SK-N-SH (cell line): ENCODE measurements around the gene AKR1D1. TPM values are rescaled to one million over a fixed set of nuclear protein-coding genes. Genes with fewer than 3 reads are reported as not detected.
A peak's percentile ranks its signal among the peaks of the same experiment; 100 is the strongest.

Source experiments
- CTCF ChIA-PET: fragments of 300-600, 350-600 bp; formaldehyde crosslinking; extraction: SDS; loops from one replicate; lab custom pipeline; 2021; lab: Yijun Ruan, JAX
- POLR2A ChIA-PET: fragments of 350-600 bp; sonication (Branson Sonifier 250); formaldehyde crosslinking; extraction: SDS; loops from one replicate; lab custom pipeline; 2020; ENCODE audit warnings: antibody characterized with exemption, inconsistent platforms; lab: Yijun Ruan, JAX
- DNase-seq: peaks from one replicate; pipeline ENCODE4 v3.0.0; 2012
- H2AFZ ChIP-seq: fragments of 200-600 bp; sonication (generic); 2 replicates; pipeline ENCODE4 v1.8.1; 2016; ENCODE audit warnings: antibody characterized with exemption, mild to moderate bottlenecking, low read depth
- H3F3A ChIP-seq: fragments of 200-600 bp; sonication (generic); replicated peaks from 2 replicates; pipeline ENCODE3; 2016; ENCODE audit warnings: antibody characterized with exemption, mild to moderate bottlenecking; ENCODE audit not compliant: insufficient read depth
- H3K27ac ChIP-seq, 2 experiments: fragments of 200-500 bp in 1 of 2; fragments of 200-600 bp in 1 of 2; sonication (Bioruptor generic) in 1 of 2; sonication (generic), shearing (Covaris generic) in 1 of 2; 2 replicates each; pipeline versions ENCODE4 v1.5.1 to v1.6.1; 2014 to 2016; ENCODE audit warnings: low read depth in 2 of 2, inconsistent platforms in 1 of 2, low read length in 1 of 2, mild to moderate bottlenecking in 1 of 2, mixed read lengths in 1 of 2
- H3K27me3 ChIP-seq: fragments of 200-600 bp; sonication (generic), shearing (Covaris generic); 2 replicates; pipeline ENCODE4 v1.6.1; 2016; ENCODE audit warnings: mixed run types; ENCODE audit not compliant: insufficient read depth
- H3K36me3 ChIP-seq, 2 experiments: fragments of 200-500 bp in 1 of 2; fragments of 200-600 bp in 1 of 2; sonication (Bioruptor generic) in 1 of 2; sonication (generic) in 1 of 2; replicated peaks in 1 of 2; 2 replicates each; pipeline versions ENCODE3 to v1.5.1; 2014 to 2016; ENCODE audit warnings: low read length in 1 of 2, mild to moderate bottlenecking in 1 of 2; ENCODE audit not compliant: insufficient read depth in 2 of 2, control insufficient read depth in 1 of 2
- H3K4me1 ChIP-seq, 2 experiments: fragments of 200-500 bp in 1 of 2; fragments of 200-600 bp in 1 of 2; sonication (Bioruptor generic) in 1 of 2; sonication (generic), shearing (Covaris generic) in 1 of 2; 2 replicates each; pipeline versions ENCODE4 v1.5.1 to v1.6.1; 2014 to 2016; ENCODE audit warnings: low read depth in 1 of 2, low read length in 1 of 2, mixed run types in 1 of 2; ENCODE audit not compliant: insufficient read depth in 2 of 2, control insufficient read depth in 1 of 2
- H3K4me2 ChIP-seq: fragments of 200-600 bp; sonication (generic), shearing (Covaris generic); 2 replicates; pipeline ENCODE4 v1.6.1; 2017; ENCODE audit warnings: mixed run types
- H3K4me3 ChIP-seq, 2 experiments: fragments of 200-500 bp in 1 of 2; fragments of 200-600 bp in 1 of 2; sonication (Bioruptor generic) in 1 of 2; sonication (generic), shearing (Covaris generic) in 1 of 2; 2 replicates each; pipeline versions ENCODE4 v1.5.1 to v1.8.1; 2014 to 2016; ENCODE audit warnings: low read depth in 2 of 2, inconsistent platforms in 1 of 2, low read length in 1 of 2, mild to moderate bottlenecking in 1 of 2, mixed read lengths in 1 of 2, moderate library complexity in 1 of 2
- H3K79me2 ChIP-seq: fragments of 200-600 bp; sonication (generic); 2 replicates; pipeline ENCODE4 v1.8.1; 2017; ENCODE audit warnings: mild to moderate bottlenecking; ENCODE audit not compliant: insufficient read depth
- H3K9ac ChIP-seq: fragments of 200-600 bp; sonication (generic); 2 replicates; pipeline ENCODE4 v1.6.1; 2017; ENCODE audit warnings: mixed run types
- H3K9me2 ChIP-seq: fragments of 200-600 bp; sonication (generic); 2 replicates; pipeline ENCODE4 v1.6.1; 2017; ENCODE audit warnings: mixed run types
- H3K9me3 ChIP-seq: fragments of 200-600 bp; sonication (generic); 2 replicates; pipeline ENCODE4 v1.6.1; 2017; ENCODE audit warnings: mixed run types, mild to moderate bottlenecking, moderate library complexity
- H4K20me1 ChIP-seq: fragments of 200-600 bp; sonication (generic); 2 replicates; pipeline ENCODE4 v1.6.1; 2017; ENCODE audit warnings: mild to moderate bottlenecking, mixed run types; ENCODE audit not compliant: insufficient read depth
- CHD2 ChIP-seq: fragments of 150-350 bp; IDR thresholded peaks from 2 replicates; pipeline ENCODE4 v1.6.1; 2018; ENCODE audit warnings: low read length; ENCODE audit not compliant: partially characterized antibody
- ELF1 ChIP-seq: IDR thresholded peaks from 2 replicates; pipeline ENCODE4 v1.4.0; 2012
- EP300 ChIP-seq, 2 experiments: IDR thresholded peaks; 2 replicates each; pipeline versions ENCODE4 v1.4.0 to v1.6.1; 2012; ENCODE audit warnings: borderline replicate concordance in 1 of 2, low read depth in 1 of 2, low read length in 1 of 2
- FOSL2 ChIP-seq: IDR thresholded peaks from 2 replicates; pipeline ENCODE4 v1.4.0; 2012; ENCODE audit warnings: low read depth, mild to moderate bottlenecking, moderate library complexity, borderline replicate concordance
- FOXJ3 ChIP-seq: sonication (generic); formaldehyde crosslinking; IDR thresholded peaks from 2 replicates; pipeline ENCODE4 v1.5.1; 2020; ENCODE audit warnings: mild to moderate bottlenecking, missing genetic modification reagents
- FOXM1 ChIP-seq: IDR thresholded peaks from 2 replicates; pipeline ENCODE4 v1.4.0; 2012; ENCODE audit warnings: low read depth, mild to moderate bottlenecking
- GABPA ChIP-seq: IDR thresholded peaks from 2 replicates; pipeline ENCODE4 v1.4.0; 2012; ENCODE audit warnings: low read depth, mild to moderate bottlenecking
- IRF3 ChIP-seq: fragments of 150-350 bp; IDR thresholded peaks from 2 replicates; pipeline ENCODE4 v1.6.1; 2016; ENCODE audit warnings: mild to moderate bottlenecking, low read depth, low read length
- JUND ChIP-seq: IDR thresholded peaks from 2 replicates; pipeline ENCODE4 v1.4.0; 2012
- MEF2A ChIP-seq: IDR thresholded peaks from 2 replicates; pipeline ENCODE4 v1.4.0; 2012; ENCODE audit warnings: low read depth, borderline replicate concordance
- MXI1 ChIP-seq: IDR thresholded peaks from 2 replicates; pipeline ENCODE4 v1.6.1; 2012; ENCODE audit warnings: mild to moderate bottlenecking, low read depth, low read length, improper control_type of control experiment
- NFIC ChIP-seq: IDR thresholded peaks from 2 replicates; pipeline ENCODE4 v1.4.0; 2012; ENCODE audit warnings: borderline replicate concordance
- POLR2AphosphoS5 ChIP-seq: IDR thresholded peaks from 2 replicates; pipeline ENCODE4 v1.6.1; 2012; ENCODE audit warnings: low read depth, low read length
- RAD21 ChIP-seq: IDR thresholded peaks from 2 replicates; pipeline ENCODE4 v1.6.1; 2012; ENCODE audit warnings: mild to moderate bottlenecking, low read length
- RCOR1 ChIP-seq: fragments of 150-350 bp; IDR thresholded peaks from 2 replicates; pipeline ENCODE4 v1.6.1; 2017; ENCODE audit warnings: antibody characterized with exemption, low read length
- RFX5 ChIP-seq: IDR thresholded peaks from 2 replicates; pipeline ENCODE4 v1.6.1; 2012; ENCODE audit warnings: mild to moderate bottlenecking, improper control_type of control experiment, low read length
- RXRA ChIP-seq: IDR thresholded peaks from 2 replicates; pipeline ENCODE4 v1.4.0; 2012; ENCODE audit warnings: low read depth, mild to moderate bottlenecking, borderline replicate concordance
- SIN3A ChIP-seq: IDR thresholded peaks from 2 replicates; pipeline ENCODE4 v1.6.1; 2012; ENCODE audit warnings: low read depth, mild to moderate bottlenecking, low read length, moderate library complexity, borderline replicate concordance
- SMC3 ChIP-seq: IDR thresholded peaks from 2 replicates; pipeline ENCODE4 v1.6.1; 2012; ENCODE audit warnings: low read depth, low read length, improper control_type of control experiment
- TAF1 ChIP-seq: IDR thresholded peaks from 2 replicates; pipeline ENCODE4 v1.6.1; 2012; ENCODE audit warnings: low read depth, mild to moderate bottlenecking, low read length, moderate library complexity, borderline replicate concordance
- TCF12 ChIP-seq: IDR thresholded peaks from 2 replicates; pipeline ENCODE4 v1.4.0; 2012
- TEAD4 ChIP-seq: IDR thresholded peaks from 2 replicates; pipeline ENCODE4 v1.4.0; 2012; ENCODE audit warnings: mild to moderate bottlenecking, borderline replicate concordance; ENCODE audit not compliant: insufficient read depth
- USF1 ChIP-seq: IDR thresholded peaks from 2 replicates; pipeline ENCODE4 v1.4.0; 2012; ENCODE audit warnings: low read depth, borderline replicate concordance
- USF2 ChIP-seq: fragments of 150-350 bp; IDR thresholded peaks from 2 replicates; pipeline ENCODE4 v1.6.1; 2017; ENCODE audit warnings: antibody characterized with exemption, low read length, low read depth, borderline replicate concordance
- YY1 ChIP-seq: IDR thresholded peaks from 2 replicates; pipeline ENCODE4 v1.4.0; 2012; ENCODE audit warnings: low read depth, mild to moderate bottlenecking
- WGBS: methylation state at CpG from one replicate; pipeline ENCODE4 v1.1.6; 2017; ENCODE audit warnings: low lambda C conversion rate; 5-methylcytosine and 5-hydroxymethylcytosine counted together
- polyA plus RNA-seq, 3 experiments: library from polyadenylated mRNA; depleted of rRNA; stranded (reverse); fragments of >200 nt; gene quantifications; 2 replicates each; pipeline ENCODE4 v1.2.3, GENCODE V29; 2012
- TF ChIP-seq, protein P1 (sequence below): IDR thresholded peaks from 2 replicates; pipeline ENCODE4; 2012
- TF ChIP-seq, protein P2 (sequence below): fragments of 200-600 bp; sonication (generic); IDR thresholded peaks from 2 replicates; pipeline ENCODE4 v1.6.1; 2017; ENCODE audit warnings: antibody characterized with exemption, mild to moderate bottlenecking, moderate library complexity
- TF ChIP-seq, protein P3 (sequence below): IDR thresholded peaks from 2 replicates; pipeline ENCODE4 v1.4.0; 2012; ENCODE audit warnings: low read depth, borderline replicate concordance

The AKR1D1 gene
- polyA plus RNA-seq, 1 of the 3 experiments (the other 2 are of a cell fraction) = not detected

DNA sequence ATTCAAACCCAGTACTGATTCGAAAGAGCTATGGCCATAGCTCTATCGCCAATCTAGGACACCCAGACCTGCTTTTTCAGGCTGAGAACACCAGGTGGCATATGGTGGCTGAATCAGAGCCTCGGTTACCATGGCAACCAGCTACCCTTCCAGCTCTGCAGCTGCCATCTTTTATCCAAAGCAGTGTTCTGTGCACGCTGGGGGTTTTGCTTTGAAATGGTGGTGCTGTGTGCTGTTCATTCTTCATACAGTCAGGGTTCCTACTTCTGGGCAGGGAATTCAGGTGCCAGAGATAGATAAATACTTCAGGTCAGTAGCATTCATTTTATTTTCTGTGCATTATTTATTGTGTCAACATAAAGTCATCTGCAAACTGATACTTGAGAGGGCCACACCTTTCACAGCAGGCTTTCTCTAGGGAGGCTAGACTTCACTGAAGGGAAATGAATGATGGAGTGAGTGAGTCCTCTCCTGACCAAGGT lies 85.4 kb downstream of the AKR1D1 start:
- Histone ChIP-seq H3K79me2 (no peaks in the 10 kb centered on the region), H3K27ac (peak overlapping the region in 1 of 2 experiments; percentile 86; a peak in 2 of 4 replicates), H3K9me3 (no peaks in the 10 kb centered on the region), H3K9ac (no peak overlapping the region), H3F3A (no peaks in the 10 kb centered on the region), H2AFZ (no peak overlapping the region), H4K20me1 (no peaks in the 10 kb centered on the region), H3K4me1 (peaks cover 0 to 9% of the 10 kb centered on the region in 2 experiments; a peak in 2 of 4 replicates), H3K9me2 (no peaks in the 10 kb centered on the region), H3K4me3 (peak overlapping the region in 1 of 2 experiments; percentile 7; a peak in 1 of 4 replicates), H3K27me3 (no peaks in the 10 kb centered on the region), H3K4me2 (0 out of 2 replicates have a peak overlapping the region, but pooled peaks have one; percentile 14), H3K36me3 (no peaks in the 10 kb centered on the region)
- ChIA-PET CTCF (interaction anchor here (0.5 to 5.2 kb wide), 36 partner anchors 8 to 692 kb away, joined by 3 to 80 read pairs (median 4); no protein-coding TSS in a partner anchor), POLR2A (interaction anchor here (1.1 kb wide), 2 partner anchors 298 to 577 kb away, joined by 5 to 10 read pairs; partner anchors contain the start of gene TRIM24)
- WGBS = 5% methylated on average over 4 of the region's 4 CpGs
- peak; percentile 91 for DNase-seq
- TF ChIP-seq, protein P1, sequence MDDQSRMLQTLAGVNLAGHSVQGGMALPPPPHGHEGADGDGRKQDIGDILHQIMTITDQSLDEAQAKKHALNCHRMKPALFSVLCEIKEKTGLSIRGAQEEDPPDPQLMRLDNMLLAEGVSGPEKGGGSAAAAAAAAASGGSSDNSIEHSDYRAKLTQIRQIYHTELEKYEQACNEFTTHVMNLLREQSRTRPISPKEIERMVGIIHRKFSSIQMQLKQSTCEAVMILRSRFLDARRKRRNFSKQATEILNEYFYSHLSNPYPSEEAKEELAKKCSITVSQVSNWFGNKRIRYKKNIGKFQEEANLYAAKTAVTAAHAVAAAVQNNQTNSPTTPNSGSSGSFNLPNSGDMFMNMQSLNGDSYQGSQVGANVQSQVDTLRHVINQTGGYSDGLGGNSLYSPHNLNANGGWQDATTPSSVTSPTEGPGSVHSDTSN = no peak
- TF ChIP-seq FOXM1 = no peak
- no peak for TF ChIP-seq TCF12
- no peak for TF ChIP-seq USF2
- TF ChIP-seq FOSL2 = no peak
- peak; percentile 74 for TF ChIP-seq MXI1
- TF ChIP-seq YY1 = peak; percentile 62; the same call in 1 of the 2 replicates
- TF ChIP-seq MEF2A = no peak
- TF ChIP-seq JUND = no peak
- peak; percentile 94 for TF ChIP-seq RFX5
- TF ChIP-seq POLR2AphosphoS5 = no peak
- no peak for TF ChIP-seq FOXJ3
- TF ChIP-seq, protein P2, sequence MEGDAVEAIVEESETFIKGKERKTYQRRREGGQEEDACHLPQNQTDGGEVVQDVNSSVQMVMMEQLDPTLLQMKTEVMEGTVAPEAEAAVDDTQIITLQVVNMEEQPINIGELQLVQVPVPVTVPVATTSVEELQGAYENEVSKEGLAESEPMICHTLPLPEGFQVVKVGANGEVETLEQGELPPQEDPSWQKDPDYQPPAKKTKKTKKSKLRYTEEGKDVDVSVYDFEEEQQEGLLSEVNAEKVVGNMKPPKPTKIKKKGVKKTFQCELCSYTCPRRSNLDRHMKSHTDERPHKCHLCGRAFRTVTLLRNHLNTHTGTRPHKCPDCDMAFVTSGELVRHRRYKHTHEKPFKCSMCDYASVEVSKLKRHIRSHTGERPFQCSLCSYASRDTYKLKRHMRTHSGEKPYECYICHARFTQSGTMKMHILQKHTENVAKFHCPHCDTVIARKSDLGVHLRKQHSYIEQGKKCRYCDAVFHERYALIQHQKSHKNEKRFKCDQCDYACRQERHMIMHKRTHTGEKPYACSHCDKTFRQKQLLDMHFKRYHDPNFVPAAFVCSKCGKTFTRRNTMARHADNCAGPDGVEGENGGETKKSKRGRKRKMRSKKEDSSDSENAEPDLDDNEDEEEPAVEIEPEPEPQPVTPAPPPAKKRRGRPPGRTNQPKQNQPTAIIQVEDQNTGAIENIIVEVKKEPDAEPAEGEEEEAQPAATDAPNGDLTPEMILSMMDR = peak; percentile 59
- no peak for TF ChIP-seq ELF1
- no peak for TF ChIP-seq TAF1
- TF ChIP-seq USF1 = no peak
- TF ChIP-seq TEAD4 = no peak
- TF ChIP-seq RCOR1 = no peak
- TF ChIP-seq RAD21 = peak; percentile 96
- no peak for TF ChIP-seq GABPA
- TF ChIP-seq IRF3 = no peak
- TF ChIP-seq EP300 (IDR thresholded peaks at IDR 0.05; ENCODE audit: borderline replicate concordance in 1 of 2, low read depth in 1 of 2, low read length in 1 of 2) = 0 out of 4 replicates have a peak, but pooled peaks of 1 of the 2 experiments have one; percentile 31
- no peak for TF ChIP-seq NFIC
- TF ChIP-seq, protein P3, sequence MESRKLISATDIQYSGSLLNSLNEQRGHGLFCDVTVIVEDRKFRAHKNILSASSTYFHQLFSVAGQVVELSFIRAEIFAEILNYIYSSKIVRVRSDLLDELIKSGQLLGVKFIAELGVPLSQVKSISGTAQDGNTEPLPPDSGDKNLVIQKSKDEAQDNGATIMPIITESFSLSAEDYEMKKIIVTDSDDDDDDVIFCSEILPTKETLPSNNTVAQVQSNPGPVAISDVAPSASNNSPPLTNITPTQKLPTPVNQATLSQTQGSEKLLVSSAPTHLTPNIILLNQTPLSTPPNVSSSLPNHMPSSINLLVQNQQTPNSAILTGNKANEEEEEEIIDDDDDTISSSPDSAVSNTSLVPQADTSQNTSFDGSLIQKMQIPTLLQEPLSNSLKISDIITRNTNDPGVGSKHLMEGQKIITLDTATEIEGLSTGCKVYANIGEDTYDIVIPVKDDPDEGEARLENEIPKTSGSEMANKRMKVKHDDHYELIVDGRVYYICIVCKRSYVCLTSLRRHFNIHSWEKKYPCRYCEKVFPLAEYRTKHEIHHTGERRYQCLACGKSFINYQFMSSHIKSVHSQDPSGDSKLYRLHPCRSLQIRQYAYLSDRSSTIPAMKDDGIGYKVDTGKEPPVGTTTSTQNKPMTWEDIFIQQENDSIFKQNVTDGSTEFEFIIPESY = no peak
- TF ChIP-seq SMC3 = peak; percentile 95
- TF ChIP-seq RXRA = no peak
- TF ChIP-seq SIN3A = no peak
- TF ChIP-seq CHD2 = peak; percentile 52
